Tibial nerve (tissue), 4 donors: ENCODE measurements around the gene RBM20. TPM values are rescaled to one million over a fixed set of nuclear protein-coding genes. Genes with fewer than 3 reads are reported as not detected.

Experiments used
- DNase-seq, 2 donors: peaks; one replicate each; pipeline ENCODE4 v3.0.0-alpha.2; 2019; ENCODE audit warnings: low spot score in 2 of 2
- H3K27ac ChIP-seq, 4 donors: fragments of 200-600 bp; sonication (generic) in 3 of 4; one replicate each; pipeline ENCODE4 v1.5.1; 2017 to 2019; ENCODE audit warnings: mild to moderate bottlenecking in 1 of 4
- H3K27me3 ChIP-seq, 2 donors: fragments of 200-600 bp; sonication (generic) in 1 of 2; one replicate each; pipeline versions ENCODE4 v1.5.1 to v1.6.0; 2017 to 2019
- H3K36me3 ChIP-seq, 3 donors: fragments of 200-600 bp; sonication (generic); one replicate each; pipeline ENCODE4 v1.5.1; 2018 to 2019
- H3K4me1 ChIP-seq, 4 donors: fragments of 200-600 bp; sonication (generic) in 3 of 4; one replicate each; pipeline ENCODE4 v1.5.1; 2017 to 2019
- H3K4me3 ChIP-seq, 4 donors: fragments of 200-600 bp; sonication (generic) in 3 of 4; one replicate each; pipeline ENCODE4 v1.5.1; 2017 to 2019; ENCODE audit warnings: mild to moderate bottlenecking in 1 of 4, moderate library complexity in 1 of 4
- H3K9me3 ChIP-seq, 4 donors: fragments of 200-600 bp; sonication (generic) in 3 of 4; one replicate each; pipeline ENCODE4 v1.5.1; 2017 to 2019
- EP300 ChIP-seq, 2 donors: sonication (generic); formaldehyde crosslinking; IDR thresholded peaks; one replicate each; pipeline ENCODE4 v1.6.1; 2017; ENCODE audit warnings: antibody characterized with exemption in 2 of 2, mild to moderate bottlenecking in 1 of 2
- POLR2A ChIP-seq, 2 donors: fragments of 450-650 bp; IDR thresholded peaks; one replicate each; pipeline ENCODE4 v1.6.1; 2017; ENCODE audit warnings: antibody characterized with exemption in 2 of 2, mild to moderate bottlenecking in 2 of 2, moderate library complexity in 2 of 2
- WGBS, 2 donors: methylation state at CpG; one replicate each; pipeline ENCODE4 v1.1.5; 2018; 5-methylcytosine and 5-hydroxymethylcytosine counted together
- total RNA-seq, 4 donors: library from RNA; depleted of rRNA; stranded (reverse); fragments of >200 nt; gene quantifications; one replicate each; pipeline ENCODE4 v1.1.0, GENCODE V29; 2016
- TF ChIP-seq, protein P1 (sequence below), 5 experiments: fragments of 200-600 bp in 3 of 5; fragments of 450-650 bp in 2 of 5; sonication (generic) in 3 of 5; IDR thresholded peaks; one replicate each; pipeline ENCODE4 v1.5.1; 2016 to 2019; ENCODE audit warnings: antibody characterized with exemption in 5 of 5, mild to moderate bottlenecking in 3 of 5, moderate library complexity in 2 of 5

RBM20 gene
- total RNA-seq, 4 donors from 2014 or later: 1.3 to 8.7 (median 2.7) TPM

DNA sequence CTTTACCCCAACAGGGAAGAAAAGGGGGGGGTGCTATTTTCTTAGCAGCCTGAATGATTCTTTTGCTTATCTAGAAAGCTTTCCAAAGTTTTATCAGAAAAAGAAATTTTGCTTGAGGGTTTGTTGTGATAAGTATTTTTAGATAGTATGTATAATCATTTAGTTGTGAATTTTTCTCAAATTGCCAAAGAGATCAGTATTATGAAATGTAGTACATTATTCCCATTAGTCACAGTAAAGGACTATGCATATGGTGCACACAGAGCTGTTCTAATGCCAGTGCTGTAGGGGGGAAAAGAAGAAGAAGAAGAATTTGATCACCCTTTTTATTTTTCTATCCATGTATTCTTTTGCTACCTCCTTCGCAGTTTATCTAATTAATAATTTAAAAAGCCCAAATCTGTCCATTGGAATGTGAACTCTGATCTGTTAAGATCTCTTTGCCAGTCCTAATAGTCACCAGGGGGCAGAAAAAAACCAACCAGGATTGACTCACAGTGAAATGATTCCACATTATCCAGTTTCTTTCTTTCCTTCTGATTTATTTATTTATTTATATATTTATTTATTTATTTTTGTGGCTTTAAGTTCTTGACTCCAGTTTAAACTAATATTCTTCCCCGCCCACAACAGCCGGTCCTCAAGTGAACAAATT lies 4.7 kb downstream of the RBM20 start:
- TF ChIP-seq, protein P1, sequence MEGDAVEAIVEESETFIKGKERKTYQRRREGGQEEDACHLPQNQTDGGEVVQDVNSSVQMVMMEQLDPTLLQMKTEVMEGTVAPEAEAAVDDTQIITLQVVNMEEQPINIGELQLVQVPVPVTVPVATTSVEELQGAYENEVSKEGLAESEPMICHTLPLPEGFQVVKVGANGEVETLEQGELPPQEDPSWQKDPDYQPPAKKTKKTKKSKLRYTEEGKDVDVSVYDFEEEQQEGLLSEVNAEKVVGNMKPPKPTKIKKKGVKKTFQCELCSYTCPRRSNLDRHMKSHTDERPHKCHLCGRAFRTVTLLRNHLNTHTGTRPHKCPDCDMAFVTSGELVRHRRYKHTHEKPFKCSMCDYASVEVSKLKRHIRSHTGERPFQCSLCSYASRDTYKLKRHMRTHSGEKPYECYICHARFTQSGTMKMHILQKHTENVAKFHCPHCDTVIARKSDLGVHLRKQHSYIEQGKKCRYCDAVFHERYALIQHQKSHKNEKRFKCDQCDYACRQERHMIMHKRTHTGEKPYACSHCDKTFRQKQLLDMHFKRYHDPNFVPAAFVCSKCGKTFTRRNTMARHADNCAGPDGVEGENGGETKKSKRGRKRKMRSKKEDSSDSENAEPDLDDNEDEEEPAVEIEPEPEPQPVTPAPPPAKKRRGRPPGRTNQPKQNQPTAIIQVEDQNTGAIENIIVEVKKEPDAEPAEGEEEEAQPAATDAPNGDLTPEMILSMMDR (IDR thresholded peaks at IDR 0.05): no peak
- TF ChIP-seq EP300 (IDR thresholded peaks at IDR 0.05) (no peak), POLR2A (IDR thresholded peaks at IDR 0.05) (no peak)
- no peak overlapping the region for H3K4me3 ChIP-seq
- no peak for DNase-seq
- H3K27ac ChIP-seq: no peak overlapping the region
- H3K36me3 ChIP-seq: no peaks in the 10 kb centered on the region
- H3K4me1 ChIP-seq: peaks cover 0 to 13% (median 8%) of the 10 kb centered on the region in 4 donors
- peaks cover 0 to 79% of the 10 kb centered on the region in 2 donors for H3K27me3 ChIP-seq
- WGBS, 2 donors: 81 to 83% methylated on average over 3 of the region's 3 CpGs
- no peaks in the 10 kb centered on the region for H3K9me3 ChIP-seq

DNA sequence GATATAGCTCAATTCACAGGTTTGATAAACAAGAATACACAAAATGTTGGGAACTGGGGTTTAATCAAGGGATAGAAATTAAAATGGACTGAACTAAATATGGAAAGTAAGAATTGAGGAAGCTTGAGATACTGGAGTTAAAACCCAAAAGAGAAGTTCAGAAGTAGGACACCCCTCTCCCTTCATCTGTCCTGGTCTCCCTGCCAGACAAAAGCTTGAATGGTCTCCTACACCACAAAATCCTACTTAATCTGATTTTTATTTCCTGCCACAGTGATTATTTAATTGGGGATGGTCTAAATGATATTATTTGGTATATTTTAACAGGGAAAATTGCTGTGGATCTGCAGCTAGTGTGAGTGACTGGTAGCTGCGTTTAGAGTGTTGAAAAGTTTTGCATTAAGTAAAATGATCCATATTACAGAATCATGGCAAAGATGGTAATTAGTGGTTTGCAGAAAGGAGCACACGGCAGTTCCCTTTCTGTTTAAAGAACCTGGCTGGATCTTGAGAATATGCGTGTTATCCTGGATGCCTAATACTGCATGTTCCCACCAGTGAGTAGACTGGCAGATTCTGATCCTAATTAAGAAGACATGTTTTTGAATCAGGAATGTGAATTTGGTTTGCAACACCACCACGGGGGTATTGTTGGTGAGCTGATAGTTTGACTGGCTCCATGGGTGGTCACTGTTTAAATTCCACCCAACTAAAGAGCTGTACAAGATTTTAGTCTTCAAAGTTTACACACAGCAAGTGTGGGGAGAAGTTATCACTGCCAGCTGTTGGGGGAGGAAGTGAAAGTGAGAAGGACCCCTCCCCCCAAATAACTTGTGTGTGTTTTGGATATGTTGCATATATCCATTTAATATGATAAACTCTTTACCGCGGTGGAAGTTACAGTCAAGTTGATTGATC lies 5.5 kb downstream of the RBM20 start:
- Histone ChIP-seq H3K27ac (no peak overlapping the region), H3K36me3 (no peaks in the 10 kb centered on the region), H3K4me1 (peaks cover 0 to 5% (median 1%) of the 10 kb centered on the region in 4 donors), H3K9me3 (no peaks in the 10 kb centered on the region), H3K27me3 (peaks cover 0 to 77% of the 10 kb centered on the region in 2 donors), H3K4me3 (no peak overlapping the region)
- TF ChIP-seq POLR2A (IDR thresholded peaks at IDR 0.05): no peak
- TF ChIP-seq, protein P1 (IDR thresholded peaks at IDR 0.05): no peak
- TF ChIP-seq EP300 (IDR thresholded peaks at IDR 0.05): no peak
- 69 to 71% methylated on average over 6 of the region's 6 CpGs for WGBS, 2 donors
- no peak for DNase-seq

DNA sequence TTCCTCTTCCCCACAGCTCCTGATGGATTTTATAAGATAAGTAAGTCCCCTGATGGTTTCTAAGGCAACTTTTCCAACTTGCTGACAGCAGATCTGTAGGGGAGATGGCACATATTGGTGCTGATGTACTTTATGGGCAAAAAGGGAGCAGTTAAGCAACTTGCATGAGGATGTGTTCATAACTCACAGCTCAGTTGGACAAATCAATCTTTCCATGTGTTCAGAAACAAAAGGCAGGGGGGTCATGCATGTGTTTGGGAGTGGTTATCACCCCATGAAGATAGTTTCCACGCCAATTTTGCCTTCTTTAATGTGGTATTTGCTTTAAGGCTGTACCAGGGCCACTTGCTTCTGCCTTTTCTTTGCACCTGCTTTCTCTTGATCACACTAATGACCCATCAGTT lies 6.1 kb downstream of the RBM20 start:
- Histone ChIP-seq H3K36me3 (no peaks in the 10 kb centered on the region), H3K9me3 (no peaks in the 10 kb centered on the region), H3K4me3 (no peak overlapping the region), H3K4me1 (no peaks in the 10 kb centered on the region), H3K27ac (no peak overlapping the region), H3K27me3 (peaks cover 0 to 72% of the 10 kb centered on the region in 2 donors)
- DNase-seq: no peak
- TF ChIP-seq POLR2A (IDR thresholded peaks at IDR 0.05) (no peak), EP300 (IDR thresholded peaks at IDR 0.05) (no peak)
- TF ChIP-seq, protein P1 (IDR thresholded peaks at IDR 0.05): no peak
- WGBS, 2 donors: 73 to 79% methylated on average over 1 of the region's 1 CpG

DNA sequence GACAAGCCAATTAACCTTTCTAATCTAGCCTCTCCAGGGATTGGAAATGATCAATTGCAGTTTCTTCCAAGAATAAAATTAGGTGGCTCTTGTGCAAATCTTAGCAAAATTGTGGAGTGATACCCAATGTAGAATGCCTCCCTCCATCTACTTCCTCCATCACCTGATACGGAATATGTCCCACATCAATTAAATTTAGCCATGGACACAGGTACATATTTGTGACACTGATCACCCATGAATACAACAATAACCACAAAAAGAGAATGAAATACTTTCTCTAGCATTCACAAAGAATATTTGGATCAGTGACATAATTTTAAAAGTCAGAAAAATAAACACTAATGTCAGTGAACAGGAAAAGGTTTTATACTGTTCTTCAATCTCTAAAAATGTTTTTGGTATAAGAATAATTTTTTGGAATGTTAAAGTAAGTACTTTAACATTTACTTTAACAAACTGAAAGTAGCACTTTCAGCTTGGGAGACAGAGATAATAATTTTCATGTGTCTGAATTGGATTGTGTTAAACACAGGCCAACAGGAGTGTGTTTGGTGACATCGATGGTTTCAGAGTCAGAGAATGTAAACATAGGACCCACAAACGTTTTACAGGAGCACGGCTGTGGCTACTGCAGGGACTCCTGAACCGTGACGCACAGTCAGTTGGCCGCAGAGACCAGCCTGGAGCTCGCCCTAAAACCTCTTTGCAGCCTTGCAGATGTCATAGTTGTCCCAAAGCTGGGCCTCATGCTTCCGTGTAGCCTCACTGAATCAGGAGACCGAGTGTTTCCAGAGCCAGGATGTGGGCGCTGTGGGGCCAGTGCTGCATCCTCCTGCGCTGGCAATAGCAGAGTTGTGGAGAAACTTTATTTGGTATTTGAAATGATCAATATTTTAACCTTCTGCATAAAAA lies 7.2 kb downstream of the RBM20 start:
- DNase-seq: no peak
- 44% methylated on average over 12 of the region's 12 CpGs for WGBS, 2 donors
- H3K4me3 ChIP-seq: no peak overlapping the region
- no peak overlapping the region for H3K27ac ChIP-seq
- H3K36me3 ChIP-seq: no peaks in the 10 kb centered on the region
- no peaks in the 10 kb centered on the region for H3K4me1 ChIP-seq
- no peaks in the 10 kb centered on the region for H3K9me3 ChIP-seq
- peaks cover 0 to 61% of the 10 kb centered on the region in 2 donors for H3K27me3 ChIP-seq
- TF ChIP-seq, protein P1 (IDR thresholded peaks at IDR 0.05): no peak
- TF ChIP-seq EP300 (IDR thresholded peaks at IDR 0.05): no peak
- no peak for TF ChIP-seq POLR2A (IDR thresholded peaks at IDR 0.05)
